HepG2 (cell line): ENCODE measurements around the gene LCE1C. TPM values are rescaled to one million over a fixed set of nuclear protein-coding genes. Genes with fewer than 3 reads are reported as not detected.

ENCODE experiments used
- ATAC-seq: fragments of 200-7000 bp; cut with Tn5 transposase; 3 replicates; pipeline ENCODE4 v1.9.1; 2020; ENCODE audit warnings: mild to moderate bottlenecking, moderate library complexity
- BruUV-seq: library from RNA; stranded (reverse); fragments of 400-500 nt; replicated peaks from 2 replicates; lab custom pipeline; 2021; lab: Mats Ljungman, UMichigan
- CTCF ChIA-PET: fragments of 300-600 bp; formaldehyde crosslinking; extraction: SDS; loops from one replicate; lab custom pipeline; 2021; ENCODE audit warnings: low total read pairs, inconsistent platforms, low intra/inter-chr PET ratio; lab: Yijun Ruan, JAX
- POLR2A ChIA-PET: fragments of 350-600 bp; sonication (Branson Sonifier 250); formaldehyde crosslinking; loops from one replicate; lab custom pipeline; 2020; ENCODE audit warnings: antibody characterized with exemption, inconsistent platforms; lab: Yijun Ruan, JAX
- DNase-seq: peaks from one replicate; pipeline ENCODE4 v3.0.0-alpha.2; 2015; ENCODE audit warnings: low spot score
- FAIRE-seq: peaks from 3 replicates; lab custom pipeline; 2011; peaks lifted over from hg19 to GRCh38; lab: Jason Lieb, UNC
- H2AFZ ChIP-seq: one replicate; pipeline ENCODE4 v1.6.1; 2011; ENCODE audit warnings: low read length, inconsistent platforms
- H3K27ac ChIP-seq: fragments of 300-600 bp; 3 replicates; pipeline ENCODE4 v1.8.0; 2011; ENCODE audit warnings: mixed run types, mild to moderate bottlenecking, mixed read lengths, low read length, inconsistent platforms; ENCODE audit not compliant: insufficient read depth; ENCODE audit errors: extremely low read length
- H3K27me3 ChIP-seq, 2 experiments: fragments of 200-600 bp in 1 of 2; 2 replicates in 1 of 2; 3 replicates in 1 of 2; pipeline versions ENCODE4 v1.6.0 to v1.8.0; 2011; ENCODE audit warnings: low read length in 2 of 2, mild to moderate bottlenecking in 2 of 2, moderate library complexity in 2 of 2, inconsistent platforms in 1 of 2; ENCODE audit not compliant: insufficient read depth in 2 of 2, control insufficient read depth in 1 of 2
- H3K36me3 ChIP-seq, 2 experiments: fragments of 200-600 bp in 1 of 2; replicated peaks in 1 of 2; 2 replicates in 1 of 2; 3 replicates in 1 of 2; pipeline versions ENCODE4 v1.5.1 to v1.8.0; 2011; ENCODE audit warnings: low read length in 2 of 2, inconsistent platforms in 1 of 2; ENCODE audit not compliant: insufficient read depth in 2 of 2, control insufficient read depth in 1 of 2
- H3K4me1 ChIP-seq: 2 replicates; pipeline ENCODE4 v1.5.1; 2012; ENCODE audit warnings: low read length, inconsistent platforms; ENCODE audit not compliant: insufficient read depth
- H3K4me2 ChIP-seq: 2 replicates; pipeline ENCODE4 v1.6.0; 2011; ENCODE audit warnings: low read depth, low read length, inconsistent platforms
- H3K4me3 ChIP-seq, 3 experiments: fragments of 200-600 bp in 1 of 3; sonication (generic), shearing (Covaris generic) in 1 of 3; replicated peaks in 1 of 3; 2 replicates each; pipeline ENCODE4 v1.5.1; 2011 to 2016; ENCODE audit warnings: low read length in 3 of 3, inconsistent platforms in 2 of 3, low read depth in 2 of 3, mild to moderate bottlenecking in 2 of 3, control low read depth in 1 of 3, mixed read lengths in 1 of 3; ENCODE audit not compliant: insufficient read depth in 1 of 3
- H3K79me2 ChIP-seq: one replicate; pipeline ENCODE4 v1.6.1; 2011; ENCODE audit warnings: low read length, inconsistent platforms; ENCODE audit not compliant: insufficient read depth
- H3K9ac ChIP-seq: 2 replicates; pipeline ENCODE4 v1.6.0; 2011; ENCODE audit warnings: mild to moderate bottlenecking, low read depth, low read length, inconsistent platforms; ENCODE audit not compliant: insufficient read depth
- H3K9me3 ChIP-seq: 2 replicates; pipeline ENCODE4 v1.5.1; 2012; ENCODE audit warnings: mild to moderate bottlenecking, low read length
- H4K20me1 ChIP-seq: 2 replicates; pipeline ENCODE4 v1.6.0; 2011; ENCODE audit warnings: inconsistent platforms, mild to moderate bottlenecking, low read length, moderate library complexity; ENCODE audit not compliant: insufficient read depth
- EP300 ChIP-seq, 3 experiments: sonication (generic) in 1 of 3; formaldehyde crosslinking in 1 of 3; IDR thresholded peaks; 2 replicates each; pipeline versions ENCODE4 v1.5.1 to v1.6.1; 2011 to 2020; ENCODE audit warnings: low read depth in 2 of 3, low read length in 2 of 3, borderline replicate concordance in 1 of 3, improper control_type of control experiment in 1 of 3, mild to moderate bottlenecking in 1 of 3, missing genetic modification reagents in 1 of 3, moderate library complexity in 1 of 3
- ETV5 ChIP-seq: IDR thresholded peaks from 2 replicates; pipeline ENCODE4 v1.6.1; 2018; ENCODE audit warnings: missing biosample characterization, missing genetic modification reagents, inconsistent platforms, borderline replicate concordance
- FOXO4 ChIP-seq: sonication (generic); formaldehyde crosslinking; conservative IDR thresholded peaks from 2 replicates; pipeline ENCODE4 v1.8.1; 2023; ENCODE audit warnings: missing genetic modification reagents
- HOXA9 ChIP-seq: sonication (generic); formaldehyde crosslinking; IDR thresholded peaks from 2 replicates; pipeline ENCODE4 v1.8.1; 2022; ENCODE audit warnings: missing genetic modification reagents, mild to moderate bottlenecking, moderate library complexity, borderline replicate concordance
- MLLT10 ChIP-seq: sonication (generic); formaldehyde crosslinking; IDR thresholded peaks from 2 replicates; pipeline ENCODE4 v1.4.0; 2020; ENCODE audit warnings: missing genetic modification reagents
- PCBP2 ChIP-seq: fragments of 200-400 bp; formaldehyde crosslinking; optimal IDR thresholded peaks from 2 replicates; pipeline ENCODE3; 2018; ENCODE audit warnings: low read length, low read depth; ENCODE audit not compliant: poor library complexity, severe bottlenecking
- ZNF24 ChIP-seq: fragments of 450-650 bp; IDR thresholded peaks from 2 replicates; pipeline ENCODE4 v1.6.1; 2017; ENCODE audit warnings: antibody characterized with exemption, mild to moderate bottlenecking
- ZNF597 ChIP-seq: sonication (generic); formaldehyde crosslinking; IDR thresholded peaks from 2 replicates; pipeline ENCODE4 v1.5.0; 2020; ENCODE audit warnings: missing genetic modification reagents
- in situ Hi-C: cut with HindIII; loops from 2 replicates; pipeline ENCODE4 v1.10.0; 2017; ENCODE audit warnings: low pct_unique_long_range_greater_than_20kb; ENCODE audit not compliant: extremely low pct_ligation_motif_present
- intact Hi-C: fragments of 100-400 bp; cut with micrococcal nuclease; formaldehyde crosslinking; loops from one replicate; pipeline ENCODE4 v1.10.0; 2022; ENCODE audit not compliant: unreplicated experiment
- polyA plus RNA-seq, 8 experiments: library from polyadenylated mRNA; depleted of rRNA in 3 of 8; stranded (reverse) in 7 of 8; unstranded in 1 of 8; fragments of >200 nt; fragmentation: Illumina TruSeq in 4 of 8; extraction: Trizol in 4 of 8; gene quantifications; 2 replicates each; pipeline versions ENCODE4 v1.2.1 to v1.2.3, GENCODE V29; 2011 to 2016; ENCODE audit warnings: low read depth in 4 of 8, missing spikeins in 1 of 8, mixed read lengths in 1 of 8; ENCODE audit not compliant: insufficient read depth in 1 of 8
- total RNA-seq, 5 experiments: library from RNA; depleted of rRNA; stranded (reverse); fragments of >200 nt; fragmentation: Illumina TruSeq; extraction: Trizol; gene quantifications; 2 replicates each; pipeline ENCODE4 v1.2.3, GENCODE V29; 2016; ENCODE audit warnings: low read depth in 1 of 5

The LCE1C gene
- total and polyA plus RNA-seq, 2 of the 13 experiments (the other 11 are each of a cell fraction or from before 2014, with no cell fraction given), result not detected

GRCh38 chr1:152824964-152825363 is 18.5 kb upstream of the LCE1C start:
- no peaks in the 10 kb centered on the region for H3K36me3 ChIP-seq
- no peaks in the 10 kb centered on the region for H3K27me3 ChIP-seq
- DNase-seq (no peak), FAIRE-seq (no peak), ATAC-seq (no peak)
- H3K4me3 ChIP-seq, result no peak overlapping the region
- H4K20me1 ChIP-seq, result no peaks in the 10 kb centered on the region
- H2AFZ ChIP-seq, result no peak overlapping the region
- ChIA-PET POLR2A (no interaction called here), CTCF (no interaction called here)
- no peaks in the 10 kb centered on the region for H3K4me1 ChIP-seq
- no TSS peak for BruUV-seq
- no peak overlapping the region for H3K27ac ChIP-seq
- no peak for TF ChIP-seq MLLT10 (CRISPR knock-in tag)
- TF ChIP-seq EP300 (IDR thresholded peaks at IDR 0.05; ENCODE audit: low read depth in 2 of 2, low read length in 2 of 2), result no peak
- no peak for TF ChIP-seq EP300 (CRISPR knock-in tag; IDR thresholded peaks at IDR 0.05; ENCODE audit: borderline replicate concordance)
- TF ChIP-seq ETV5, result no peak
- TF ChIP-seq PCBP2, result no peak
- no peak for TF ChIP-seq ZNF597
- TF ChIP-seq FOXO4 (CRISPR knock-in tag), result no peak
- TF ChIP-seq HOXA9 (CRISPR knock-in tag), result no peak
- no peak for TF ChIP-seq ZNF24
- no peaks in the 10 kb centered on the region for H3K79me2 ChIP-seq
- H3K9me3 ChIP-seq, result no peaks in the 10 kb centered on the region
- intact Hi-C loops (no loop called here), in situ Hi-C loops (no loop called here)
- H3K9ac ChIP-seq, result no peak overlapping the region
- no peak overlapping the region for H3K4me2 ChIP-seq
